GM12878 (cell line): ENCODE measurements around the gene SCNM1. TPM values are rescaled to one million over a fixed set of nuclear protein-coding genes. Genes with fewer than 3 reads are reported as not detected.

Experiments used
- ATAC-seq: fragments of 200-7000 bp; cut with Tn5 transposase; 3 replicates; pipeline ENCODE4 v1.9.1; 2020; ENCODE audit warnings: mild to moderate bottlenecking, moderate library complexity
- BruUV-seq: library from RNA; stranded (reverse); fragments of 400-500 nt; replicated peaks from 2 replicates; lab custom pipeline; 2021; lab: Mats Ljungman, UMichigan
- CTCF ChIA-PET: fragments of 300-600 bp; sonication (Branson Sonifier 250); formaldehyde crosslinking; extraction: SDS; loops from one replicate; lab custom pipeline; 2021; ENCODE audit warnings: inconsistent platforms; lab: Yijun Ruan, JAX
- POLR2A ChIA-PET: fragments of 350-600 bp; formaldehyde crosslinking; extraction: SDS; loops from one replicate; lab custom pipeline; 2021; ENCODE audit warnings: inconsistent platforms; lab: Charles Lee
- RAD21 ChIA-PET: fragments of 300-600 bp; sonication (Branson Sonifier 250); formaldehyde crosslinking; loops from one replicate; lab custom pipeline; 2023; ENCODE audit warnings: antibody characterized with exemption; ENCODE audit not compliant: unreplicated experiment; lab: Charles Lee
- SMC1A ChIA-PET: fragments of 300-600 bp; sonication (Branson Sonifier 250); formaldehyde crosslinking; loops from one replicate; lab custom pipeline; 2023; ENCODE audit not compliant: unreplicated experiment, uncharacterized antibody; lab: Charles Lee
- DNase-seq: peaks from one replicate; pipeline ENCODE4 v3.0.0-alpha.2; 2011; ENCODE audit warnings: low read depth, low spot score
- FAIRE-seq: peaks from 3 replicates; lab custom pipeline; 2011; peaks lifted over from hg19 to GRCh38; lab: Jason Lieb, UNC
- H2AFZ ChIP-seq: 2 replicates; pipeline ENCODE4 v1.6.0; 2011; ENCODE audit warnings: low read depth, low read length, control low read depth; ENCODE audit not compliant: control insufficient read depth
- H3K27ac ChIP-seq: 2 replicates; pipeline ENCODE4 v1.5.1; 2011; ENCODE audit warnings: control low read depth; ENCODE audit not compliant: control insufficient read depth, insufficient read depth
- H3K27me3 ChIP-seq, 2 experiments: replicated peaks in 1 of 2; 2 replicates each; pipeline versions ENCODE4 v1.6.0 to v1.6.1; 2011; ENCODE audit warnings: low read length in 1 of 2; ENCODE audit not compliant: control insufficient read depth in 2 of 2, insufficient read depth in 2 of 2
- H3K36me3 ChIP-seq, 2 experiments: 2 replicates each; pipeline ENCODE4 v1.5.1; 2011; ENCODE audit warnings: low read length in 1 of 2; ENCODE audit not compliant: control insufficient read depth in 2 of 2, insufficient read depth in 2 of 2
- H3K4me1 ChIP-seq: 2 replicates; pipeline ENCODE4 v1.6.1; 2011; ENCODE audit warnings: mild to moderate bottlenecking, low read length, moderate library complexity, mixed read lengths; ENCODE audit not compliant: control insufficient read depth, insufficient read depth
- H3K4me2 ChIP-seq: 2 replicates; pipeline ENCODE4 v1.6.0; 2011; ENCODE audit warnings: control low read depth; ENCODE audit not compliant: control insufficient read depth, insufficient read depth
- H3K4me3 ChIP-seq: fragments of 200-600 bp; sonication (generic); 2 replicates; pipeline ENCODE4 v1.5.1; 2016
- H3K79me2 ChIP-seq: 2 replicates; pipeline ENCODE4 v1.6.0; 2011; ENCODE audit warnings: low read length; ENCODE audit not compliant: control insufficient read depth, insufficient read depth
- H3K9ac ChIP-seq: 2 replicates; pipeline ENCODE4 v1.8.0; 2011; ENCODE audit warnings: low read length, control low read depth, mixed read lengths; ENCODE audit not compliant: control insufficient read depth, insufficient read depth
- H3K9me3 ChIP-seq: replicated peaks from 3 replicates; pipeline ENCODE4 v1.5.1; 2011; ENCODE audit warnings: mild to moderate bottlenecking, low read length; ENCODE audit not compliant: control insufficient read depth, insufficient read depth
- H4K20me1 ChIP-seq: 2 replicates; pipeline ENCODE4 v1.6.0; 2011; ENCODE audit not compliant: control insufficient read depth, insufficient read depth
- ASH2L ChIP-seq: fragments of 300-600, 200-600 bp; sonication (generic); IDR thresholded peaks from 2 replicates; pipeline ENCODE4 v1.6.1; 2017; ENCODE audit warnings: low read depth, mild to moderate bottlenecking, borderline replicate concordance
- BCL11A ChIP-seq: IDR thresholded peaks from 2 replicates; pipeline ENCODE4 v1.6.1; 2011; ENCODE audit warnings: low read depth, low read length
- CTCF ChIP-seq, 3 experiments: IDR thresholded peaks in 2 of 3; conservative IDR thresholded peaks in 1 of 3; 2 replicates each; pipeline ENCODE4 v1.5.1; 2011; ENCODE audit warnings: low read depth in 3 of 3, low read length in 3 of 3, mild to moderate bottlenecking in 3 of 3, control low read depth in 2 of 3, moderate library complexity in 2 of 3, inconsistent platforms in 1 of 3, mixed read lengths in 1 of 3; ENCODE audit not compliant: control insufficient read depth in 2 of 3, insufficient read depth in 1 of 3; ENCODE audit errors: extremely low read depth in 1 of 3
- CUX1 ChIP-seq: IDR thresholded peaks from 2 replicates; pipeline ENCODE4 v1.6.1; 2012; ENCODE audit warnings: improper control_type of control experiment, low read depth, low read length; ENCODE audit not compliant: insufficient replicate concordance
- ETV6 ChIP-seq, 2 experiments: fragments of 450-650 bp in 1 of 2; IDR thresholded peaks in 1 of 2; conservative IDR thresholded peaks in 1 of 2; 2 replicates each; pipeline ENCODE4 v1.6.1; 2014; ENCODE audit warnings: antibody characterized with exemption in 1 of 2, borderline replicate concordance in 1 of 2, low read depth in 1 of 2, mild to moderate bottlenecking in 1 of 2, moderate library complexity in 1 of 2
- PBX3 ChIP-seq: IDR thresholded peaks from 2 replicates; pipeline ENCODE4 v1.6.1; 2011; ENCODE audit warnings: mild to moderate bottlenecking, low read depth, low read length, moderate library complexity; ENCODE audit not compliant: insufficient replicate concordance
- PKNOX1 ChIP-seq: fragments of 450-650 bp; IDR thresholded peaks from 2 replicates; pipeline ENCODE4 v1.6.1; 2016; ENCODE audit warnings: mild to moderate bottlenecking
- PML ChIP-seq: IDR thresholded peaks from 2 replicates; pipeline ENCODE4 v1.6.1; 2012; ENCODE audit warnings: low read length, inconsistent platforms
- POLR2A ChIP-seq: IDR thresholded peaks from 2 replicates; pipeline ENCODE4 v1.6.1; 2011; ENCODE audit warnings: low read depth, mild to moderate bottlenecking, low read length
- POU2F2 ChIP-seq: IDR thresholded peaks from 3 replicates; pipeline ENCODE4 v1.6.1; 2011; ENCODE audit warnings: low read depth, mild to moderate bottlenecking, low read length, borderline replicate concordance
- SP1 ChIP-seq: IDR thresholded peaks from one replicate; pipeline ENCODE4 v1.6.1; 2011; ENCODE audit warnings: low read depth, low read length
- TAF1 ChIP-seq: IDR thresholded peaks from 2 replicates; pipeline ENCODE4 v1.6.1; 2011; ENCODE audit warnings: mild to moderate bottlenecking, low read depth, low read length, borderline replicate concordance
- YY1 ChIP-seq: IDR thresholded peaks from 2 replicates; pipeline ENCODE4 v1.6.1; 2011; ENCODE audit warnings: low read depth, mild to moderate bottlenecking, low read length
- WGBS: methylation state at CpG from one replicate; pipeline ENCODE4 v1.1.6; 2016; ENCODE audit warnings: low lambda C conversion rate; ENCODE audit not compliant: insufficient replicate concordance, insufficient coverage; ENCODE audit errors: missing lambda C conversion rate; 5-methylcytosine and 5-hydroxymethylcytosine counted together
- in situ Hi-C: fragments of 300-500 bp; cut with MboI; formaldehyde crosslinking; loops from 9 replicates; pipeline ENCODE4 v1.14.3; 2018; ENCODE audit warnings: mixed read lengths
- intact Hi-C: fragments of 100-400 bp; cut with micrococcal nuclease; formaldehyde crosslinking; loops from one replicate; pipeline ENCODE4 v1.14.2; 2022; ENCODE audit not compliant: unreplicated experiment
- polyA plus RNA-seq, 11 experiments: library from polyadenylated mRNA; depleted of rRNA in 4 of 11; unstranded in 6 of 11; stranded (reverse) in 5 of 11; fragments of >200 nt; fragmentation: Nextera tagmentation in 4 of 11; fragmentation: Illumina TruSeq in 1 of 11; extraction: Ambion mirVana in 4 of 11; extraction: Trizol in 1 of 11; gene quantifications; 1 replicate in 1 of 11; 2 replicates in 10 of 11; pipeline versions ENCODE4 v1.2.1 to v1.2.3, GENCODE V29; 2011 to 2016; ENCODE audit warnings: inconsistent platforms in 2 of 11, missing spikeins in 2 of 11, low read depth in 1 of 11
- total RNA-seq, 4 experiments: library from RNA; depleted of rRNA in 3 of 4; stranded (reverse); fragments of >200 nt in 3 of 4; fragmentation: Illumina TruSeq in 1 of 4; extraction: Trizol in 1 of 4; gene quantifications; 2 replicates each; pipeline versions ENCODE4 v1.2.1 to v1.2.3, GENCODE V29; 2013 to 2021

Gene SCNM1
- total and polyA plus RNA-seq, 10 of the 15 experiments (the other 5 are each of a cell fraction or from before 2014, with no cell fraction given), result 25.8 to 207 (median 76.9) TPM

GRCh38 chr1:151156515-151156819 is 9.5 kb upstream of the SCNM1 start, which contains the start of gene TNFAIP8L2:
TNFAIP8L2 (plus strand) TSS chr1:151156649; CDS start chr1:151158698, 2,049 bp downstream.
- peaks cover 30% of the 10 kb centered on the region for H3K4me1 ChIP-seq
- no peak for FAIRE-seq

More at GRCh38 chr1:151156515-151156819, 9.5 kb upstream of the SCNM1 start, which contains the start of gene TNFAIP8L2:
- H3K79me2 ChIP-seq, result peaks cover 20% of the 10 kb centered on the region
- peak within 1 kb of the TSS; percentile 81 for H3K27ac ChIP-seq
- H3K36me3 ChIP-seq, result peaks cover 5 to 6% of the 10 kb centered on the region in 2 experiments
- no peaks in the 10 kb centered on the region for H3K27me3 ChIP-seq
- ChIA-PET SMC1A (interaction anchor here (0.7 to 11.1 kb wide), 24 partner anchors 8 to 184 kb away, joined by 3 to 282 read pairs (median 4); partner anchors contain the start of genes CDC42SE1, LYSMD1, MINDY1 and PSMD4), RAD21 (interaction anchor here (0.7 to 8.7 kb wide), 23 partner anchors 8 to 184 kb away, joined by 3 to 198 read pairs (median 8); partner anchors contain the start of genes C1orf56, CDC42SE1, GABPB2 and LYSMD1), POLR2A (interaction anchor here (0.6 to 2.3 kb wide), 11 partner anchors 9 to 170 kb away, joined by 3 to 19 read pairs (median 5); partner anchors contain the start of genes GABPB2, LYSMD1, MINDY1 and PI4KB), CTCF (interaction anchor here (0.6 to 8.4 kb wide), 45 partner anchors 8 to 683 kb away, joined by 3 to 353 read pairs (median 4); partner anchors contain the start of genes C2CD4D, GABPB2, LYSMD1 and MINDY1)
- H3K4me2 ChIP-seq, result peak within 1 kb of the TSS; percentile 81
- no peaks in the 10 kb centered on the region for H3K9me3 ChIP-seq
- in situ Hi-C loops (loop anchor here (5.0 kb wide), 2 partner anchors 59 to 134 kb away; no protein-coding TSS in a partner anchor), intact Hi-C loops (loop anchor here (1.0 to 2.0 kb wide), 4 partner anchors 57 to 132 kb away; partner anchors contain the start of gene GABPB2)
- DNase-seq (peak; percentile 32), ATAC-seq (peak; percentile 96)
- TF ChIP-seq PBX3 (no peak), CUX1 (no peak), YY1 (peak; percentile 30), PKNOX1 (0 out of 2 replicates have a peak, but pooled peaks have one; percentile 20), ASH2L (no peak), SP1 (no peak), ETV6 (conservative IDR thresholded peaks at IDR 0.05 in 1 of 2, IDR thresholded peaks at IDR 0.05 in 1 of 2; ENCODE audit: borderline replicate concordance in 1 of 2, low read depth in 1 of 2) (no peak), BCL11A (no peak), POLR2A (peak; percentile 30; the same call in 1 of the 2 replicates), POU2F2 (peak; percentile 34; the same call in 1 of the 3 replicates), TAF1 (peak; percentile 39), CTCF (IDR thresholded peaks at IDR 0.05 in 2 of 3, conservative IDR thresholded peaks at IDR 0.05 in 1 of 3; ENCODE audit: control insufficient read depth in 2 of 3, extremely low read depth in 1 of 3, insufficient read depth in 1 of 3, low read depth in 3 of 3, low read length in 3 of 3) (no peak), PML (0 out of 2 replicates have a peak, but pooled peaks have one; percentile 42)
- 3% methylated on average over 4 of the region's 4 CpGs for WGBS
- no TSS peak for BruUV-seq
- peak within 1 kb of the TSS; percentile 75 for H2AFZ ChIP-seq
- peak within 1 kb of the TSS; percentile 81 for H3K9ac ChIP-seq
- H3K4me3 ChIP-seq, result peak within 1 kb of the TSS; percentile 85
- H4K20me1 ChIP-seq, result no peaks in the 10 kb centered on the region
